KMS-11 (cell line): ENCODE measurements around the gene TM9SF4.

Experiments
- H2AFZ ChIP-seq: fragments of 200-600 bp; sonication (generic); 2 replicates; pipeline ENCODE4 v1.6.1; 2016; ENCODE audit warnings: antibody characterized with exemption, mixed run types, low read depth
- H3K27ac ChIP-seq: fragments of 200-600 bp; sonication (generic); 2 replicates; pipeline ENCODE4 v1.6.1; 2016; ENCODE audit warnings: mild to moderate bottlenecking, mixed run types
- H3K27me3 ChIP-seq: fragments of 200-600 bp; sonication (generic); 2 replicates; pipeline ENCODE4 v1.6.1; 2017; ENCODE audit warnings: mild to moderate bottlenecking, low read depth, mixed run types, moderate library complexity; ENCODE audit not compliant: insufficient read depth
- H3K36me3 ChIP-seq: fragments of 200-600 bp; sonication (generic); 2 replicates; pipeline ENCODE4 v1.6.1; 2017; ENCODE audit warnings: mild to moderate bottlenecking, mixed run types; ENCODE audit not compliant: insufficient read depth
- H3K4me1 ChIP-seq: fragments of 200-600 bp; sonication (generic); 2 replicates; pipeline ENCODE4 v1.6.1; 2016; ENCODE audit warnings: mild to moderate bottlenecking, low read depth, mixed run types; ENCODE audit not compliant: poor library complexity, severe bottlenecking
- H3K4me2 ChIP-seq: fragments of 200-600 bp; sonication (generic); 2 replicates; pipeline ENCODE4 v1.7.0; 2016; ENCODE audit warnings: mild to moderate bottlenecking, mixed run types
- H3K4me3 ChIP-seq: fragments of 200-600 bp; sonication (generic); IDR thresholded peaks from 2 replicates; pipeline ENCODE4 v1.6.1; 2017; ENCODE audit warnings: low read depth, low read length, mixed read lengths; ENCODE audit not compliant: insufficient read depth
- H3K79me2 ChIP-seq: fragments of 200-600 bp; sonication (generic); 2 replicates; pipeline ENCODE4 v1.6.1; 2016; ENCODE audit warnings: low read depth, mixed run types; ENCODE audit not compliant: insufficient read depth
- H3K9ac ChIP-seq: fragments of 200-600 bp; sonication (generic); 2 replicates; pipeline ENCODE4 v1.6.1; 2016; ENCODE audit warnings: mild to moderate bottlenecking, mixed run types
- H4K20me1 ChIP-seq: fragments of 200-600 bp; sonication (generic); 2 replicates; pipeline ENCODE4 v1.6.1; 2016; ENCODE audit warnings: mild to moderate bottlenecking, mixed run types; ENCODE audit not compliant: insufficient read depth
- CTCF ChIP-seq: fragments of 200-600 bp; sonication (generic); conservative IDR thresholded peaks from 2 replicates; pipeline ENCODE4 v1.6.1; 2017; ENCODE audit warnings: low read depth, mild to moderate bottlenecking, antibody characterized with exemption, low read length, moderate library complexity, mixed read lengths

Gene TM9SF4

GRCh38 chr20:32163951-32164350 lies 54.4 kb downstream of the TM9SF4 start:
- Histone ChIP-seq H3K27ac (no peak overlapping the region), H3K27me3 (no peaks in the 10 kb centered on the region), H2AFZ (no peak overlapping the region), H3K4me3 (no peak overlapping the region), H3K36me3 (peaks cover 4% of the 10 kb centered on the region; the same call in 1 of the 2 replicates), H3K4me1 (no peaks in the 10 kb centered on the region), H3K9ac (no peak overlapping the region), H3K79me2 (no peaks in the 10 kb centered on the region), H4K20me1 (no peaks in the 10 kb centered on the region), H3K4me2 (no peak overlapping the region)
- no peak for TF ChIP-seq CTCF

GRCh38 chr20:32164984-32165735 lies 55.6 kb downstream of the TM9SF4 start:
- H2AFZ ChIP-seq = no peak overlapping the region
- no peak overlapping the region for H3K4me3 ChIP-seq
- H3K4me2 ChIP-seq = no peak overlapping the region
- no peak overlapping the region for H3K27ac ChIP-seq
- no peaks in the 10 kb centered on the region for H4K20me1 ChIP-seq
- no peaks in the 10 kb centered on the region for H3K27me3 ChIP-seq
- TF ChIP-seq CTCF = no peak
- H3K4me1 ChIP-seq = no peaks in the 10 kb centered on the region
- peaks cover 4% of the 10 kb centered on the region; the same call in 1 of the 2 replicates for H3K36me3 ChIP-seq
- H3K79me2 ChIP-seq = no peaks in the 10 kb centered on the region
- H3K9ac ChIP-seq = no peak overlapping the region

- Histone ChIP-seq H2AFZ (no peak overlapping the region), H3K9ac (no peak overlapping the region), H3K79me2 (no peaks in the 10 kb centered on the region), H3K36me3 (peaks cover 4% of the 10 kb centered on the region; the same call in 1 of the 2 replicates), H3K4me1 (no peaks in the 10 kb centered on the region), H3K27me3 (no peaks in the 10 kb centered on the region), H3K4me3 (no peak overlapping the region), H4K20me1 (no peaks in the 10 kb centered on the region), H3K27ac (no peak overlapping the region), H3K4me2 (no peak overlapping the region)
- TF ChIP-seq CTCF = no peak
Measured at GRCh38 chr20:32165836-32166545, 56.5 kb downstream of the TM9SF4 start.

GRCh38 chr20:32167552-32167951 lies 58.0 kb downstream of the TM9SF4 start:
- Histone ChIP-seq H2AFZ (no peak overlapping the region), H3K79me2 (no peaks in the 10 kb centered on the region), H3K27ac (no peak overlapping the region), H3K4me3 (no peak overlapping the region), H3K4me2 (no peak overlapping the region), H4K20me1 (no peaks in the 10 kb centered on the region), H3K9ac (no peak overlapping the region), H3K36me3 (peaks cover 2% of the 10 kb centered on the region; the same call in 1 of the 2 replicates), H3K27me3 (no peaks in the 10 kb centered on the region), H3K4me1 (no peaks in the 10 kb centered on the region)
- no peak for TF ChIP-seq CTCF
